HG03064 (cell line): ENCODE measurements around the gene TREH.
"Not testable (repeated sequence)": the region's sequence is repeated elsewhere in the genome, so short reads cannot be mapped to it uniquely, and the experiment has no call there.

Experiments
- ATAC-seq: cut with Tn5 transposase; IDR thresholded peaks from one replicate; pipeline ENCODE4 v1.9.1; 2021; ENCODE audit warnings: low read depth; ENCODE audit not compliant: unreplicated experiment

Gene TREH, protein sequence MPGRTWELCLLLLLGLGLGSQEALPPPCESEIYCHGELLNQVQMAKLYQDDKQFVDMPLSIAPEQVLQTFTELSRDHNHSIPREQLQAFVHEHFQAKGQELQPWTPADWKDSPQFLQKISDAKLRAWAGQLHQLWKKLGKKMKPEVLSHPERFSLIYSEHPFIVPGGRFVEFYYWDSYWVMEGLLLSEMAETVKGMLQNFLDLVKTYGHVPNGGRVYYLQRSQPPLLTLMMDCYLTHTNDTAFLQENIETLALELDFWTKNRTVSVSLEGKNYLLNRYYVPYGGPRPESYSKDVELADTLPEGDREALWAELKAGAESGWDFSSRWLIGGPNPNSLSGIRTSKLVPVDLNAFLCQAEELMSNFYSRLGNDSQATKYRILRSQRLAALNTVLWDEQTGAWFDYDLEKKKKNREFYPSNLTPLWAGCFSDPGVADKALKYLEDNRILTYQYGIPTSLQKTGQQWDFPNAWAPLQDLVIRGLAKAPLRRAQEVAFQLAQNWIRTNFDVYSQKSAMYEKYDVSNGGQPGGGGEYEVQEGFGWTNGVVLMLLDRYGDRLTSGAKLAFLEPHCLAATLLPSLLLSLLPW

DNA sequence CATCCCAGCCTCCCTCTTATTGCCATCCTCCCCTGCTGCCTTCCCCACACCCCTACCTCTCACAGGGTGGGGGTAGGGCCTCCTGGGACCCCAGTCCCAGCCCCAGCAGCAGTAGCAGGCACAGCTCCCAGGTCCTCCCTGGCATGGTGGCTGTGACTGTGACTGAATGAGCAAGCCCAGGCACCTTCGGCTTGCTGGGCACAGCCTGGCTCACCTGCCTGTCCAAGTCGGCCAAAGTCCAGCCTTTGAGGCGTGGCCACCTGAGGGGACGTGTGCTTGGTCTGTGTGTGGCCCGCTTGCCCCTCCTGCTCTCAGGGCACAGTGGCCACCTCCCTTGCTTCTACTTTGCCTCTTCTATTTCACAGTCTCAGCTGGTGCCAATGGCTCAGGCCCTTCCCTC is at the start of gene TREH:
TREH (minus strand) TSS at position 168 of the 400 bp plus-strand sequence; CDS start at position 145, 23 bp downstream.
- no peak for ATAC-seq

DNA sequence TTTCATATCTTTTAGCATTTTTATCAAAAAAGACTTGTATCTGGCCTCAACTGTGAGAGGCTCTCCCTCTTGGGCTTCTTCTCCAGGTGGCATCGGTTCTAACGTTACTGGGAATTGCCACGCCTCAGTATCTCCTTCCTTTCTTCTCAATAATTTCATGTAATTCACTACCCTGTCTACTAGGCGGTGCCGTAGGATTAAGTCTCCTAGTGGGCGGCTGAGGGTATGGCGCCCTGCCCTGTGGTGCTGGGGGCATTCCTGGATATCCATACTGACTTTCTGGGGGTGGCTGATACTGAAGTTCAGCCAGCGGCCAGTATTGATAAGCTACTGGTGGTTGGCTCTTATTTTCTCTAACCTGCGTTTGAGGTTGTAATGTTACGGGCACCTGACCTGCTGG is 48.7 kb upstream of the TREH start:
- not testable (repeated sequence) for ATAC-seq

DNA sequence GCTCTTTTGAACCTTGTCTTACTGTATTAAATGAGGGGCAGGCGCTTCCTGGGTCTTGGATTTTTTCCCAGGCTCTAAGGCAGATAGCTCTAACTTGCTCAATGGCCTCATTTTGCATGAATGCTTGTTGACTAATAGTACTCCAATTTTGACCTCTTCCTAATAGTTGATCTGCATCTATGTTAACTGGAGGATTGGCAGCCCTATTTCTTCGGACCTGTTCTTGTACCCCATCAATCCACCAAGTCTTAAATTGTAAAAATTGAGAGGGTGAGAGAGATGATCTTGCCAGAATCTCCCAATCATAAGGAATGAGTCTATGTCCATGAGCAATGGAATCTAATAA is 48.2 kb upstream of the TREH start:
- ATAC-seq: not testable (repeated sequence)

DNA sequence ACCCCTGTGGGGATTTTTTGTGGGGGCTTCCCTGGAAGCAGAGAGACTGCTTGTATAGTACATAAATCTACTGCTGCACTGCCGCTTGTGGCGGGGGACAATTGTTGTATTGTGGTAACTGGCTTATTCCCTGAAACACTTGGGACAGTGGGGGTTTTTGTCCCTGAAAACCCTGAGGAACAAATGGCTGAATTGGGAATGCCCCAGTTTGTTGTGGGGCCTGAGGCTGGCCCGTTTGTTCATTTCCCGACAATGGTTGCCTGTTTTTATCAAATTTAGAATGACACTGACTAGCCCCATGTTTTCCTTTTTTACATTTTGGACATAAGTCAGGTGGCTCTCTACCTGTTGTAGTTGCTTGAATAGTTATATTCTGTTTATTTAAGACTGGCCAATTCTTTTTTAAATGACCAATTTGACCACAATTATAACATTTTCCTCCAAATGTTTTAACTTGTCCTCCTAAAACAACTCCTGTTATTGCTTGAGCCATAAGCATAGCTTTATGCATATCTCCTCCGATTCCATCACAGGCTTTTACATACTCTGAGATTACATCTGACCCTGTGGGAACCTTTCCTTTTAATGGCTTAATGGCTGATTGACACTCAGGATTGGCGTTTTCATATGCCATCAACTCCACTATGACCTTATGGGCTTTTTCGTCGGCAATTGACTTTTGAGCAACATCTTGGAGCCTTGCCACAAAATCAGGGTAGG is 47.7 kb upstream of the TREH start:
- not testable (repeated sequence) for ATAC-seq

DNA sequence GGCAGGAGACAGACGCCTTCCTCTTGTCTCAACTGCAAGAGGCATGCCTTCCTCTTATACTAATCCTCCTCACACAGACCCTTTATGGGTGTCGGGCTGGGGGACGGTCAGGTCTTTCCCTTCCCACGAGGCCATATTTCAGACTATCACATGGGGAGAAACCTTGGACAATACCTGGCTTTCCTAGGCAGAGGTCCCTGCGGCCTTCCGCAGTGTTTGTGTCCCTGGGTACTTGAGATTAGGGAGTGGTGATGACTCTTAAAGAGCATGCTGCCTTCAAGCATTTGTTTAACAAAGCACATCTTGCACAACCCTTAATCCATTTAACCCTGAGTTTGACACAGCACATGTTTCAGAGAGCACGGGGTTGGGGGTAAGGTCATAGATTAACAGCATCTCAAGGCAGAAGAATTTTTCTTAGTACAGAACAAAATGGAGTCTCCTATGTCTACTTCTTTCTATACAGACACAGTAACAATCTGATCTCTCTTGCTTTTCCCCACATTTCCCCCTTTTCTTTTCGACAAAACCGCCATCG is 42.1 kb upstream of the TREH start:
- ATAC-seq: not testable (repeated sequence)

DNA sequence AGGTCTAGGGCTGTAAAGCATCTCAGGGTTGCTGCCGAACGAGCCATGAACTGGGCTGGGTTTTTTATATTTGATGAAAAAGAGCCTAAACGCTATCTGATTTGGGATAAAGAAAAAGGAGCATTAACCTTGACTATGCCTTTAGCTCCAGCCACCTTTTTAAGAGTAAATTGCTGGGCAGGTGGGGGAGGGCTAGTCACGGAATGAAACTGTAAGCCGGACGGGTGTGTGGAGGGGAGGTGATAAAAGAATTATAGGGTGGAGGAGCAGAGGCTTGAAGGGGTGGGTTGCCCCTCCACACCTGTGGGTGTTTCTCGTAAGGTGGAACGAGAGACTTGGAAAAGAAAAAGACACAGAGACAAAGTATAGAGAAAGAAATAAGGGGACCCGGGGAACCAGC is 41.3 kb upstream of the TREH start:
- not testable (repeated sequence) for ATAC-seq

DNA sequence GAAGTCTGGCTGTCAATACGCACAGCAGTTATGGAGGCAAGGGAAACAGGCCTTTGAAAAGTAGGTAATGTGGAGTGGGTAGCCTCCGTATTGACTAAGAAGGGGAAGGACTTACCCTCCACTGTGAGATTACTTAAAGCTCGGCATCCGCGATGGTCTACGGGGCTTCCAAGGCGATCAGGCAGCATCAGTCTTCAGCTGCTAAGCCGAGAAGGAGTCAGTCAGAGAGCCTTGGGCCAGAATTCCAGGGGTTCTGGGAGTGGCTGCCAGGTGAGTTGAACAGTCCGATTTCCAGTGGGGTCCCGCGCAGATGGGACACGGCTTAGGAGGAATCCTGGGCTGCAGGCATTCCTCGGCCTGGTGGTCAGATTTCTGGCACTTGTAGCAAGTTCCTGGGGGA is 40.6 kb upstream of the TREH start:
- not testable (repeated sequence) for ATAC-seq

DNA sequence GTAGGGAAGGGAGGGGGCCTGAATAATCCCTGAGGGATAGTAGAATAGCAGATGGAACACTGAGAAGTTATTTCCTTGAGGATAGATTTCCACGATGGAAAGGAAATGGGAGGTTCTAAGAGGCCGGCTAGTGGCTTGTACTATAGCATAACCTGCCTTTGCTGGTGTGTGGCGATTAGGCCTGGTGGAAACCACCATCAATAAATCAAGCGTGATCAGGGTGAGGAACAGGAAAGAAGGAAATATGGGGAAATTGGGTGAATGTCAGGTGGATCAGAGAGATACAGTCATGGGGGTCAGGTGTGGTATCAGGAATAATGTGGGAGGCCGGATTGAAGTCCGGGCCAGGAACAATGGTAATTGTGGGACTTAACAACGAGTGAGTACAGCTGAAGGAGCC is 39.1 kb upstream of the TREH start:
- not testable (repeated sequence) for ATAC-seq

DNA sequence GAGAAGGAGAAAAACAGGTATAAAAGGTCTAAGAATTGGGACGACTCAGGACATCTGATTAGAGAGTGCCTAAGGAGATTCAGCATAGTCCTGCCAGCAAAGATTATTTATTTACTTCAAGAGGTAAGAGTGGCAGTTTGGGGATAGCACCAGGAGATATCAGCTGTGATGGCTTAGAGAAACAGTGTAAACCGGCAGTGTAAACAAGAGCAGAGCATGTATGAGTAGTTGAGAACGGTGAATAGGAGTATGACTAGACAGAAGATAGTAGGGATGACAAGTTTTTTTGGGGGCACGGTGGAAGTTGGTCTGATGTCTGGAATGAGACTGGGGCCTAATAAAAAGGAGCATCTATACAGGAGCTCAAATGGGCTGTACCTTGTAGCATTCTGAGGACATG is 38.3 kb upstream of the TREH start:
- not testable (repeated sequence) for ATAC-seq

DNA sequence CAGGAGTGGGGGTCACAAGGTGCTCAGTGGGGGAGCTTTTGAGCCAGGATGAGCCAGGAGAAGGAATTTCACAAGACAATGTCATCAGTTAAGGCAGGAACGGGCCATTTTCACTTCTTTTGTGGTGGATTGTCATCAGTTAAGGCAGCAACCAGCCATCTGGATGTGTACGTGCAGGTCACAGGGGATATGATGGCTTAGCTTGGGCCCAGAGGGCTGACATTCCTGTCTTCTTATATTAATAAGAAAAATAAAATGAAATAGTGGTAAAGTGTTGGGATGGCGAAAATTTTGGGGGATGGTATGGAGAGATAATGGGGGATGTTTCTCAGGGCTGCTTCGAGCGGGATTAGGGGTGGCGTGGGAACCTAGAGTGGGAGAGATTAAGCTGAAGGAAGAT is 37.8 kb upstream of the TREH start:
- not testable (repeated sequence) for ATAC-seq

DNA sequence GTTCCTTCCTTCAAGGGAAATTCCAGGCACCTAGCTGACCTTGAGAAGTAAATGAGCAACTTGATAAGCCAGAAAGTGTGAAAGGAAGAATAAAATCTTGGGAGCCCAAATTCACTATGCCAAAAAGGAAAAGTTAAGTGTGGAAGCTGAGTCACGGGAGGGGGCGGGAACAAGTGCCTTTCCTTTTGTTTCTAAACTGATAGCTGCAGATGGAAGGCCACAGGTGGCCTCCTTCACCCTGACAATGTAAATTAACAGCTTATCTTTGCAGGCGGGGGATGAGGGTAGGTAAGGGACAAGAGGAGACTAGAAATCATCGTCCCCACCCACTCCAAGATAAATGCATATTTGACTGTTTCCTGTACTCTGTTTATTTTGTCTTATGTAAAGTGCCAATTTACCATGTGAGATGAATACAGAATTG is 36.4 kb upstream of the TREH start:
- no peak for ATAC-seq

DNA sequence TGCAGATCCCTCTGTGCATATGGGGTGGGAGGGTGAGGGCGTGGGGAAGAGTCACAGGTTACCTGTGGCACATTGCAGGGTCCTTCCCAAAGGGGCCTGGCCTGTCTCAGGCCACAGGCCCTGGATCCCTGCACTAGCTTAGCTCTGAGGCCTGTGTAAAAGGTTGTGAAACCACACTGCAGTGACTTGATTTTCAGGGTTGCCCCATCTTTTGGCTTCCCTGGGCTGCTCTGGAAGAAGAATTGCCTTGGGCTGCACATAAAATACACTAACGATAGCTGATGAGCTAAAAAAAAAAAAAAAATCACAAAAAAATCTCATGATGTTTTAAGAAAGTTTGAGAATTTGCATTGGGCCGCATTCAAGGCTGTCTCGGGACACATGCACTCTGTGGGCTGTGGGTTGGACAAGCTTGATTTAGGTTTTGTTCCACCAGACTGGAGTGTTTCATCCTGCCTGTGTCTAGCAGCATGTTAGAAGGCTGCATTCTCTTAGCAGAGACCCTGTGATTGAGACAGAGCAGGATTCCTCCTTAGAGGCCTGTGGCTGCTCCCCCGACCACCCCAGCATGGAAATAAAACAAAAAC is 35.9 kb upstream of the TREH start:
- ATAC-seq: no peak

DNA sequence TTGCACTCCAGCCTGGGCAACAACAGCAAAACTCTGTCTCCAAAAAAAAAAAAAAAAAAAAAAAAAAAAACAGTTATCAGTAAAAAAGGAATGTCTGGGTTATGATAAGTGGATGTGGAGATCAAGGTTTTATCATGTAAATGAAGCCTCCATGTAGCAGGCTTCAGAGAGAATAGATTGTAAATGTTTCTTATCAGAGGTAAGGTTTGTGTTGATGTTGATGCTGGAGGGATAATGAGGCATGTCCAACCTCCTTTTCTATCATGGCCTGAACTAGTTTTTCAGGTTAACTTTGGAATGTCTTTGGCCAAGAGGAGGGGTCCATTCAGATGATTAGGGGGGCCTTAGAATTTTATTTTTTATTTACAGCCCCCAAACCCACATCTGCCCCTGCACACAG is 35.4 kb upstream of the TREH start:
- ATAC-seq: no peak

DNA sequence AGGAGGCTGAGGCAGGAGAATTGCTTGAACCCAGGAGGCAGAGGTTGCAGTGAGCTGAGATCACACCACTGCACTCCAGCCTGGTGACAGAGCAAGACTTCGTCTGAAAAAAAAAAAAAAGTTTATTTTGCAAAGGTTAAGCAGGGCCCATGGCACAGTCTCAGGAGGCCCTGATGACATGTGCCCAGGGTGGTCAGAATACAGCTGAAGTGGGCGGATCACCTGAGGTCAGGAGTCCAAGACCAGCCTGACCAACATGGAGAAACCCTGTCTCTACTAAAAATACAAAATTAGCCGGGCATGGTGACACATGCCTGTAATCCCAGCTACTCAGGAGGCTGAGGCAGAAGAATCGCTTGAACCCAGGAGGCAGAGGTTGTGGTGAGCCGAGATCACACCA is 35.0 kb upstream of the TREH start:
- ATAC-seq: not testable (repeated sequence)

DNA sequence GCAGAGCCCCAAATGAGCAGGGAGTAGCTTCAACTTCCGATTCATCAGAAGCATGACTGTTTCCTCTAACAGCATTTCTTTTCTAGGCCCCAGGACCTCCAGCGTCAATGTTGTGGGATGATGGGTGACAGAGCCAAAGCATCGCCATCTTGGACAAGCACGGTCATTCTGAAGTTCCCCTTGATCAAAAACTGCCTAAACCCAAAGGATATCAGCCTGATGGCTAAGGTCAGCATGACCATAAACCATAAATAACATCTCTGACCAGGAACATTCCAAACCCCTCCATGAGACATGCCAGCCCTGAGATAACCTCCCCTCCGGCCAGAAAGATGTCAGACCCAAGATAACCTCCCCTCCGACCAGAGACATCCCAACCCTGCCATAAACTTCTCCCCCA is 28.8 kb upstream of the TREH start:
- ATAC-seq: no peak

DNA sequence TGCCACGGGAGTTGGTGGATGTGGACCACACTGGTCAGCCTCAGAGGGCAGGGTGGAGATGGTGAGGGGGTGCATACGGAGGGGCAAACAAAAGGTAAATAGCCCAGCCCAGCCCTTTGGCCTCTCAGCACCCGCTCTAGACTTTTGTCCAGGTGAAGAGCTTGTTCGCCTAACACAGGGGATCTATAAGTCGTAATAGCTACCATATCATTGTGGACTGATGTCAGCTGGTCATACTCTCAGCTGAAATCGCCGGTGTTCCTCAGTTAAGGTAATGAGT is 27.0 kb upstream of the TREH start:
- no peak for ATAC-seq

DNA sequence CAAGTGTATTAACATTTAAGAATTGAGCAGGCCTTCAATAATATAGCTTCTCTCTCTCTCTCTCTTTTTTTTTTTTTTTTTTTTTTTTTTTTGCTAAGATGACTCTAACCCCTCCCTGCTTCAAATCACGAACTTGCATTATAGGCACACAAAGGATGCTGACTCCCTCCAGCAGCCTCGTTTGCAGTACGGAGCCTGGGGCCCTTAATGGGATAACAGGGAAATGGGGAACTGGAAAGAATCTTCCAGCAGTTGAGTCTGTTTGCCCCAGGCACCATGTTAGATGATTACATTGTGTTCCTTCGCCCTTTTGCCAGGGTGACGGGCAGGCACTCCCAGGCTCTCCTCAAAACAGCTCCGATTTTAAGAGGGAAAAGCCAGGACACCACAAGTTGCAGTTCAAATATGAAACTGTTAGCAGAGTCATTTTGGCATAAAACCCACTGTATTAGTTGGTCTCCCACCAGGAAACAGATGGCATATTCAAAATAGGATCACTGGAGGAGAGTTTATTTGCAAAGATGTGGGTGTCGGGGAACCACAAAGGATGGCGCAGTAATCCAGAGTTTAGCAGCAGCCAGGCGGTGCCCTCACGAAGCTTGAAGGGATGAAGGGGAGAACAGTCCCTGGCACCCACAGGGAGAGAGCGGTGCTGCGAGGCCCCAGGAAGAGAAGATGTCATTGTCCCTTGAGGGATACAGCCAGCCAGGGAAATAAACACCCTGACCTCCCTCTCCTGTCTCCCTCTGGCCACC is 26.5 kb upstream of the TREH start:
- no peak for ATAC-seq

DNA sequence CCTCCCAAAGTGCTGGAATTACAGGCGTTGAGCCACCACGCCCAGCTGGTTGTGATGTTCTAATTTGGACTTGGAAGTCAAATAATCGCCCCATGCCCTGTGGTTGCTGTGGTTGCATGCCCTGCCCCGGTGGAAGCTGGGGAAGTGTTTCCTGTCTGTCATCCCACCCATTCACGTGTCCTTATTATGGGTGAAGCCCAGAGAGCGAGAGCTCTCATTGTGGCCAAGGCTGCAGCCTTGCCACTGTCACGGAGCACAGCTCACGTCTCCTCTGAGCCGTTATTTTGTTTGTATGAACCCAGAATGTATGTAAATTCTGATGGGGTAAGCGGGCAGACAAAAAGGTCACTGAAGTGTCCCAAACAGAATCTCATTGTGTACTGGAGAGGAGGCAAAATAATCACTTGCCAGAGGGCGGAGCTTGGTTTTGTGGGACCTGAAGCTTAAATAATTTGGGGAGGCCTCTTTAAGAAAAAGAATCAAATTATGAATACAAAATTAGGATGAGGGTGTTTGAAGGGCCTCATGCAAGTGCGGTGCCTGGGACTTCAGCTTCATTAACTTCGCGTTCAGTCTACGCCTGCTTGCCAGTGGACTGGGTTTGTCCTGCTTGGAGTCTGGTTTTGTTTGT is 25.8 kb upstream of the TREH start:
- no peak for ATAC-seq

DNA sequence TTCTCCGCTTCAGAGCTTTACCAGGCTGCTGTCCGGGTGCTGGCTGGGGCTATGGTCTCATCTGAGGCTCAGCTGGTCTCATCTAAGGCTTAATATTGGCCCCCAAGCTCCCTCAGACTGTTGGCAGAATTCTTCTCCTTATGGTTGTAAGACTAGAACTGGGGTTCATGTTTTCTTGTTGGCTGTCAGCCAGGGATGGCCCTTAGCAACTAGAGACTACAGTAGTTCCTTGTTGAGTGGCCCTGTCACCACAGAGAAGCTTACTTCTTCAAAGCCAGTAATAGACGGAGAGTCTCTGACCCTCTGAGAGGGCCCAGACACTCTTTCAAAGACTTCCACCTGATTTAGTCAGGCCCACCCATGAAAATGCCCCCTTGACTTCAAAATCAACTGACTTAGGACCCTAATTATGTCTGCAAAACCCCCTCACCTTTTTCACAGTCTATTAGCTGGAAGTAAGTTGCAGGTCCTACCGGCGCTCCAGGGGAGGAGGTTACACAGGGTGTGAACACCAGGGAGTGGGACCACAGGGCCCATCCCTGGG is 24.2 kb upstream of the TREH start:
- no peak for ATAC-seq
